ENCODE results near the gene SMARCAD1. TPM values are rescaled to one million over a fixed set of nuclear protein-coding genes. Genes with fewer than 3 reads are reported as not detected.
A peak's percentile ranks its signal among the peaks of the same experiment; 100 is the strongest.

The SMARCAD1 gene
- total and polyA plus RNA-seq, 9 of the 15 experiments (the other 6 are each of a cell fraction or from before 2014, with no cell fraction given), result 11.2 to 52.2 (median 34.6) TPM

GRCh38 chr4:94207469-94208224, at the start of gene SMARCAD1 (continued):
- TF ChIP-seq ZBTB9 (CRISPR knock-in tag; IDR thresholded peaks at IDR 0.05) (no peak), ZBTB26 (CRISPR knock-in tag; IDR thresholded peaks at IDR 0.05) (no peak), TCF7L2 (IDR thresholded peaks at IDR 0.05; ENCODE audit: low read depth, low read length) (no peak), EWSR1 (IDR thresholded peaks at IDR 0.05; ENCODE audit: borderline replicate concordance, low read depth, partially characterized antibody) (no peak), FOXK2 (conservative IDR thresholded peaks at IDR 0.05 in 1 of 2, IDR thresholded peaks at IDR 0.05 in 1 of 2; ENCODE audit: low read depth in 2 of 2) (peak; percentile 93 to 94), SPI1 (IDR thresholded peaks at IDR 0.05; ENCODE audit: borderline replicate concordance, low read depth, low read length) (no peak; the same call in 1 of the 2 replicates), PTBP1 (IDR thresholded peaks at IDR 0.05; ENCODE audit: low read depth, low read length) (0 out of 2 replicates have a peak, but pooled peaks have one; percentile 49), FOXJ2 (tag; IDR thresholded peaks at IDR 0.05) (peak; percentile 78), NR2F6 (CRISPR knock-in tag; IDR thresholded peaks at IDR 0.05) (no peak), ETS2 (tag; IDR thresholded peaks at IDR 0.05; ENCODE audit: borderline replicate concordance, poor library complexity, severe bottlenecking) (no peak), SMC3 (conservative IDR thresholded peaks at IDR 0.05; ENCODE audit: insufficient read depth, low read depth, low read length) (no peak), PCBP1 (IDR thresholded peaks at IDR 0.05; ENCODE audit: low read depth, low read length, poor library complexity, severe bottlenecking) (no peak), TARDBP (IDR thresholded peaks at IDR 0.05) (0 out of 2 replicates have a peak, but pooled peaks have one; percentile 56), ZNF133 (CRISPR knock-in tag; IDR thresholded peaks at IDR 0.05) (no peak), NFXL1 (CRISPR knock-in tag; IDR thresholded peaks at IDR 0.05) (no peak), ZNF263 (CRISPR knock-in tag; IDR thresholded peaks at IDR 0.05; ENCODE audit: borderline replicate concordance) (no peak), NFIC (IDR thresholded peaks at IDR 0.05) (peak; percentile 58), CBX3 (IDR thresholded peaks at IDR 0.05; ENCODE audit: borderline replicate concordance in 1 of 2, low read length in 2 of 2) (no peak), RREB1 (CRISPR knock-in tag; IDR thresholded peaks at IDR 0.05) (no peak), GABPA (tag; conservative IDR thresholded peaks at IDR 0.05; ENCODE audit: low read depth) (peak; percentile 94)

Measured in K562 (cell line).